GM19455 (cell line): ENCODE measurements around the gene ASTN2.

ENCODE experiments used
- ATAC-seq: cut with Tn5 transposase; IDR thresholded peaks from one replicate; pipeline ENCODE4 v1.9.1; 2021; ENCODE audit not compliant: unreplicated experiment

Gene ASTN2

DNA sequence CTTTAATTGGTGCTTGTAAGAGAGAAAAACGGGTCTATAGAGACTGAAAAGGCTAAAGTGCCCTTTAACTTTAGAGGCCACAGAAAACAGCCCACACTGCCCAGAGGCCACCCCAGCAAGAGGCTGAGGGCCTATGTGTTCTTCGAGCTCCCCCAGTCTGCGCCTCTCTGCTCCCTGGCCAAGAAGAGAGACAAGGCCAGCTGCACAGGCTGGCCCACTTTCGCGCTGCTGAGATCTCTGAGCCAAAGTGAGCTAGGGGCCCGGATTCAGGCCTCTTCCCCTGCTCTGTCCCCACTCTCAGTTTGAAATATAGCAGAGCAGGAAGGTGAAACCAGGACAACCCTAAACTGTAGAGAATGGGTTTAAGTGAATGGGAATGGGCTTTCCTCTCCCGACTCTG is 859.7 kb downstream of the ASTN2 start:
- ATAC-seq, result no peak

DNA sequence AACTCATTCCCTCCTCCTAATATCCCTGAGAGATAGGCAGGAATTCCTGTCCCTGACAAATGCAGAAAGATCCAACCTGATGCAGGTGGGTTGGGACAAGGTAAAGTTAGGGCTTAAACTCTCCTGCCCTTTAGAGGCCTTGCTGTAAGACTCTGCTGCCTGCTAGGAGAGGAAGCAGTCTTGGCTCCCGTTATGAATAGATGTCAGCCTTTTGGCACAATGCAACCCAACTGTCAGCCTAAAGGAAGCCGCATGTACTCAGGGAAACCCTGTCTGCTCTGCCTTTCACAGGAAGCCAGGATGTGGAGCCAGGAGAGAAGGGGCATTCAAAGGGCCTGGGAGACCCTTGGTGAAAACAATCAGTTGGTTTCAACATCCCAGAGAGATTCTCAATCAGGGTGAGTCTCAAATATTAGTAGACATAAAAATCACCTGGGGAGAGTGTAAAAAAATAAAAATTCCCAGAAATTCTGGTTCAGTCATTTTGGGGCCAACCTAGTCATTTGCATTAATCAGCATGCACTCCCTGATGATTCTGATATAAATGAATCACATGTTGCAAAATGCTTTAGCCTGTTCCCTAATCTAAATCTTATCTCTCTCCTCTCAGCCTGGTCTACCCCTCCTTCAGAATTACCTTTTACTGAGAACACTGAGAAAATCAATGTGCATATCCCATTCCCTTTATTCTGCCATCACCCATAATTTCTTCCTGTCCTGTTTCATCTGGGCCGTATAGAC is 864.0 kb downstream of the ASTN2 start:
- ATAC-seq, result no peak

DNA sequence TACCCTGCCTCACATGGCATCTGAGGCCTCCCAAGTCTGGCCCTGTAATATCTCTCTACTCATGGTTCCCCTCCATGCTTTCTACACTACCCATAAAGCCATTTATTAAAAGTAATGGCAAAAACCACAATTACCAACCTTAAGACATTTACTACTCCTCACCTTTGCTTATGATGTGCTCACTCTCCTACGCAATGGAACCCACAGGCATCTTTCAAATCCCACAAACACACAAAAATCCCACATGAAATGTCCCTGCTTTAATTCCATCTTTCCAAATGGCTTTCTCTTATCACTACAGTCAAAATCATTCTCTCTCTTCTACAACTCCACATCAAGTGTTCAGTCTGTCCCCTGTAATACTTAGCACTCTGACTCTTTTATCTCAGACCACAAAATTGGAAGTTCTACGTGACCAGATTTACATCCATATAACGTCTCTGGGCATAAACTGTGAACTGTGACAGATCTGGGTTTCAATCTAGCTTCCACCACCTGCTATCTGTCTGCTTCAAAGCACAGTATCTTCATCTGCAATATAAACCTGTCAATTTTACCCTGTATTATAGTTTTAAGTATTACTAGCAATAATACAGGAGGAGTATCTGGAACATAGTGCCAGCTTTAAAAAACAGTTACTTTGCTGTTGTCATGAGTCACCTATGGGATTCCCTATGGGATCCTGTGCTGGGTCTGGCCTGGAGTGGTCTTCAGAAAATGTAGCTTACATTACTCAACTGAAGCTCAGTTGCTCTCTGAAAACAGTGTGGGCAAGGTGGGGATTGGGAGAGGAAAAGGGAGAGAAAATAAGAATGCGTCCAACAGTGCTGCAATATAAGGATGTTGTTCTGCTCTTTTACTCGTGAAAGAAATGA is 864.8 kb downstream of the ASTN2 start:
- no peak for ATAC-seq

DNA sequence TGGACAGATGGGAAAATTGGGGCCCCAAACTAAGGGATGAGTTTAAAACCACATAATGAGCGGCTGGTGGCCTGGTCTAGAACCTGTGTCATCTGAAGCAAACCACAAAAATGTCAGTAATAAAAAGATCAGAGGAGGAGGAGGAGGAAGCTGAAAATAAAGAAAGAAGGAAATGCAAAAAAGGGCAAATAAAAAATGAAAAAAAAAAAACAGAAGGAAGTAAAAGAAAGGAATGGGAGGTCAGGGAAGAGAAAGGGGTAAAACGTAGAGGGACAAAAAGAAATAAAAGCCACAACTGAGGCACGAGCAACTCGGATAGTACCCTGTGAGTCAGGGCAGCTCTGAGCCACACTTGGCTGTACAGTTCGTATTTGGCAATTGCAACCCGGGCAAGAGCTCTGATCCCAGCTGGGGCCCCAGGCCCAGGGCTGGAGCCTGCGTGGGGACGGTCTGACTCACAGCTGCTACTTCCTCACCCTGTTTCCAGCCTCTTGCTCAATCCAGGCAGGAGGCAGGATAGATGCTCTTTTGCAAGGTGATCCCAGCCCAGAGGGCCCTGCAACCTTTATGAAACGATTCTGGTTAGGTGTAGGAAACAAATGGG is 865.7 kb downstream of the ASTN2 start:
- no peak for ATAC-seq

DNA sequence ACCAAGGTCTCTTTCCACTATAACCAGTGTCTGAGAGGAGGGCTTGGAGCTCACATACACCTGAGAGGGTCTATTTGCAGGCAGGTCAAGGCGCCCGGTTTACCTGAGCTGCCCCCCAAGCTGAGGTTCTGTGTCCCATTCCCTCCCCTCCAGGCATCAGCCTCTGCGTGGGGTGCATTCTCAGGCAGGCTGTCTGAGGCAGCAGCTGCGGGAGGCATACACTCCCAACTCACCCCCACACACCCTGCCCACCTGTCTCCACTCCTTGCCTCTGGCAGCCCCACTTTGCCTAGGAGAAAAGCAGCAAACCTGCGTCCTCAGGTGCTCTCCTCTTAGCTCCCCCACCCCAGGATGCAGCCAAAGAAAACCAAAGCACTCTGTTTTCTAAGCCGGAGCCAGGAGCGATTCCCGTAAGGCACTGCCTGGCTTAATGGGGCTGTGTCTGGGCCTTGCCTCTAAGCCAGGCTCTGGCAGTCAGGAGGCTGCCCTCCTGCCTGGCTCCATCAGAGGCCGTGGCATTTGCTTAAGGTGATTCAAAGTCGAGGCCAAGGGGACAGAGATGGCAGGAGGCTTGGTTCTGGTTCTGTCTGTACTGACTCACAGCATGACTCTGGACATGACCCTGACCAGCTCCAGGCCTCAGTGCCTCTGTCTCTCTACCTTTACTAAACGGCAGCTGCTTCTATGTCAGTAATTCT is 867.0 kb downstream of the ASTN2 start:
- ATAC-seq, result no peak

DNA sequence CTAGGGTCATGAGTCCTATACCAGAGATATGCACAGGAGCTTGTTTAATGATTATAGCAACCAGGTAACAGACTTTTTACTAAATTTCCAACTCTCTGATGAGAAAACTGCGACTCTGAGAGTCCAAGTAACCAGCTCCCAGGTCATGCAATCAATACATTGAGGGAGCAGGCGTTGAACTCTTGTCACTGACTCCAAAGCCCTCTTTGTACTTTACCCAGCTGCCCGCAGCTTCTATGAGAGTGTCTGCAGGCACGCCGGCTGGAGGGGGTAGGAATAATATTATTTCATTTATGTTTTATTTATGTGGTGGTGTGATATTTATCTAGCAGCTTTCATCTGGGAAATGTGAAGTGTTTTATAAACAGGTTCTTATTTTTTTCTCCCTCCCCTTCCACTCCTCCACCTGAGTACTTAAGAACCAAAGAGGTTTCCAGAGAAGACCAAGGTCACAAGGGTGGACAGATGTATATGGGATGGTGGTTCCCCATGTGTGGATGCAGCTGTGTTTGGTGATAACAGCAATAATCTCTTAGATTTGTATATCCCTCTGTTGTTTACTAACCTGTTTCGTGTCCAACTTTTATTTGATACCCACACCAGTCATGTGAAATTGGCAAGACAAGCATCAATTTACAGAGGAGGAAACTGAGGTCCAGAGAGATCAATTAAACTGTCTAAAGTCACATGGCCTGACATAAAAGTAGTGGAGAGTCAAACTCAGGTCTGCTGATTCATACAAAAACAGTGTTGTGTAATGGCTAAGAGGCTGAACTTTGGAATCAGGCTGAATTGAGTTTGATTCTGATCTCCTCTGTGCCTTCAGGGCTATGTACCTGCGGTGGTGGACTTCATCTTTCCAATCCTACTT is 867.9 kb downstream of the ASTN2 start:
- ATAC-seq, result no peak

DNA sequence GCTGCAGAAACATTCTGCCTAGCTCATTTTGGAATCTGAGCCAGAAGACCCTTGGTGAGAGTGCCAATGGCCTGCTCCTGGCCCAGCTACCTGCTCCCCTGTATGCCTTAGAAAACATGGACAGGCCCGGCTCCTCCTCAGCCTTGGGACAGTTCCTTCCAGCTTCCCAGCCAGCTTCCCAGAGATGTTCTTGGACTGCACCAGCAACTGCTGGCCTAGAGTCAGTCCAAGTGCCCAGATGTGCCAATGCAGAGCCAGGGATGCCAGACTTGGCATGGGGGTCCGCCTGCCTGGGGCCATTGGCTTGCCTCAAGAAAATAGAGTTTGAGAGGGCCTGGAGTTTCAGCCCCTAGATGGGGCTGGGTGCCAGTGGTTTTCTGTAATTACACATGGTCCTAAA is 870.0 kb downstream of the ASTN2 start:
- no peak for ATAC-seq

DNA sequence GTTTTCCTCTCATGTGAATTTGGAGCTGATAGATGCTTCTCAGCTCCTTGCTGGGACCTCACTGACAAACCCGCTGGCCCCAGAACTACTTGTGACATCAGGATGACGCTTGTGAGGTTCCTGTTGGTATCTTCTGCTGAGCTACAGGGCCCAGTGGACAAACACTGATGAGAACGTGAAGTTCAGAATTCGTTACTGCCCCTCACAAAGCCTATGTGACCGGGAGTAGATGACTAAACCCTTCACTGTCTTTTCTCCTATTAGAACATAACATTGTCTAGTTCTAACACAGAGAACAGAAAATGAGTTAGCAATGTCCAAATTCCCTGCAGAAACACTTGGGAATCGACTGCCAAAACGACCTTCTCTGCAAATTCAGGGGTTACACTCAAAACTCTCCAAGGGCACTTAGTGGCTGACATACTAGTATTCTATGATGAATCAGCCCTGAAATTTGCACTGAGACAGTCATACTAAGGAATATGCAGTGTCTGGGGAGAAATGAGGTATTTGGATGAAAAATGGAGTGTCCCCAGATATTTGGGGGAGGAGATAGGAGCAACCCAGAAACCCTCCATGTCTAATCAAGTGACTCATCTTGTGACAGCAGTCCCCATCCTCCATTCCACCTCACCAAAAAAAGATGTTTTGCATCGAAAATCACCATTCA is 871.0 kb downstream of the ASTN2 start:
- no peak for ATAC-seq

DNA sequence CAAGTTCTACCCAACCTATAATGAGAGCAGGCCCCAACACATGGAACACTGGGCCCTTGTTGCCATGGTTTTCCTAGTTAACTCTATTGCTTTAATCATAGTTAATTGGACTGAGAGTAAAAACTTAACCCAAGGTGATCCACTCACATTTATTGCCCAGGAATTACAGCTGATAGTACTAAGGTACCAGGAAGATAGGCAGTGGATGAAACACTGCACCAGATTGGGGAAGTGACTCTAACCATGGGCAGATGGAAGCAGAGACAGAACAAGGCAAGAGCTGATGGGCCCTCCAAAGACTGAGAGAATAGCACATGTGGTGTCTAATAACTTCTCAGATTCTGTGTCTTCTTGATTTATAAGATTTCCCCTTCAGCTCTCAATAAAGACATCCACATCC is 873.5 kb downstream of the ASTN2 start:
- ATAC-seq, result no peak

DNA sequence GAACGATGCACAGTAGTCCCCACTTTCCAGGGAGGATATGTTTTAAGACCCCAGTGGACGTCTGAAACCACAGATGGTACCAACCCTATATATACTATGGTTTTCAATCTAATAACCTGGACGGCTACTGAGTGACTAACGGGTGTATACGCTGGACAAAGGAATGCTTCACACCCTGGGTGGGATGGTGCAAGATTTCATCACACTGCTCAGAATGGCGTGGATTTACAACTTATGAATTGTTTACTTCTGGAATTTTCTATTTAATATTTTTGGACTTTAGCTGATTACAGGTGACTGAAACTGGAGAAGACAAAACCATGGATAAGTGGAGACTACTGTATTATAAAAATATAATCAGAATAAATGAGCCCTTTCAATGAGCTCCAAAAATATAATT is 875.3 kb downstream of the ASTN2 start:
- no peak for ATAC-seq

DNA sequence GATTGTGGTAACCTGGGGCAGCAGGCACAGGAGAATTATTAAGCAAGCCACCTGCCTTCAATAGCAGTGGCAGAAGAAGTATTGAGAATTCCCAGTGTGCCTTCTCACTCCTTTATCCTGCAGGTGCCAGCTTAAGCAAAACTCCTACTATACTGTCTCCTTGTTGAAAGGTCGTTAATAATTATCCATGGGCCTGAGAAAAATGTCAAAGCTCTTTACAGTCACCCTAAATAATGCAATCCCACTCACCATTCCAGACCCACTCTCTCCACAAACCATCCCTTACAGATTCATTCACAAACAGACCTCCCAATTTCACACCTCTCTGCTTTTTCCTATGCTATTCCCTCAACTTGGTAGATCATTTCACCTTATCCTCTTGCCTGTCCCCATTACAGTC is 889.2 kb downstream of the ASTN2 start:
- ATAC-seq, result no peak

DNA sequence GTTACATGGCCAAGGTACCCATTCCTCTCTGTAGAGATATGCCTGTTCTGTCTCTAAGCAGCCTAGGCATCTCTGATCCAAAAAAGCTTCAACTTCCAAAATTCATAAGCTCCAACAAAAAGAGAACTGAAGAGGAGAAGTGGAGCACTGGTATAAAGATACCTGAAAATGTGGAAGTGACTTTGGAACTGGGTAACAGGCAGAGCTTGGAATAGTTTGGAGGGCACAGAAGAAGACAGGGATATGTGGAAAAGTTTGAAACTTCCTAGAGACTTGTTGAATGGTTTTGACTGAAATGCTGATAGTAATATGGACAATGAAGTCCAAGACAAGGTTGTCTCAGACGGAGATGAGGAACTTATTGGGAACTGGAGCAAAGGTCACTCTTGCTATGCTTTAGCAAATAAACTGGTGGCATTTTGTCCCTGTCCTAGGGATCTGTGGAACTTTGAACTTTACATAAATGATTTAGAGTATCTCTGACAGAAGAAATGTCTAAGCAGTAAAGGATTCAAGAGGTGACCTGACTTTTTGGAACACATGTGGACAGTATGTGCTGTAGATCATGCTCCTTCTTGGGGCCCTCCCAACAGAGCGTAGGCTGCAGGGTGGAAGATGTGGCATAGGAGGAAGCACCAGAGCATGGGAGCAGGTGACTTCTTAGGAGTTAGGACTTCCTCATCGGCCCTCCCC is 889.9 kb downstream of the ASTN2 start:
- no peak for ATAC-seq

DNA sequence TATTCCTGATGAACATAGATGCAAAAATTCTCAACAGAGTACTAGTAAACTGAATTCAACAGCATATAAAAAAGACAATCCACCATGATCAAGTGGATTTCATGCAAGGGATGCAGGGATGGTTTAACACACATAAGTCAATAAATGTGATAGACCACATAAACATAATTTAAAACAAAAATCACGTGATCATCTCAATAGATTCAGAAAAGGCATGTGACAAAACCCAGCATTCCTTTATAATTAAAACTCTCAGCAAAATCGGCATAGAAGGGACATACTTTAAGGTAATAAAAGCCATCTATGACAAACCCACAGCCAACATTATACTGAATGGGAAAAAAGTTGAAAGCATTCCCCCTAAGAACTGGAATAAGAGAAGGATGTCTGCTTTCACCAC is 894.6 kb downstream of the ASTN2 start:
- no peak for ATAC-seq

DNA sequence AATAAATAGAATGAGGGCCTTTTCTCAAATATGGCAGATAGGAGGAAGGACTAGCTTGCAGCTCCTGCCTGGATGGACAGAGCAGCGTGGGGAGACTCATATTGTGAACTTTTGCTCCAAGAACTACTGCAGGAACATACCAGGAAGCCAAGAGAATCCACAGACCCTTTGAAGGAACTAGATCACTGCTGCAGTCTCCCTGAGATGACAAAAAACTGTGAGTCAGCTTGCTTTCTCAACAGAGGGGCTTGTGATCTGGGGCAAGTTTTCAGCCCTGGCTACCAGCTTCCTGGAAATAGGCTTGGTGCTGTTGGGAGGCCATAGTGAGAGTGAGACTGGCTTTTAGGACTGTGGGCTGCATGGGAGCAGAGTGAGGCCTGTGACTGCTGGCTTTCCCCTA is 898.4 kb downstream of the ASTN2 start:
- ATAC-seq, result no peak

DNA sequence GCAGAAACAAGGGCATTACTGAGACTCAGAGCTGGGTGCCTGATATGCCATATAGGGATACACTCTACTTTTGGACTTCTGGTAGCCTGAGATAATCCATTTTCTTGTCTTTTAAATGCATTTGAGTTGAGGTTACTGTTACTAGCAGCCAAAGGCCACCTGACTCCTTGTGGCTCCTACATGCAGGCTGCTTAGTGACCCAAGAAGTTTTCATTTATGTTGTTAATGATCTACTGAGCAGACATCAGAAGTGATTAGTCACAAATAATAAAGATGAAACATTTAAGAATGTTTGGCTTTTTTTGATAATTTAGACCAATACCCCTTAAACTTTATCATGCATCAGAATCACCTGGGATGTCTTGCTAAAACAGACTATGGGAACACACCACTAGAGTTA is 899.3 kb downstream of the ASTN2 start:
- no peak for ATAC-seq

DNA sequence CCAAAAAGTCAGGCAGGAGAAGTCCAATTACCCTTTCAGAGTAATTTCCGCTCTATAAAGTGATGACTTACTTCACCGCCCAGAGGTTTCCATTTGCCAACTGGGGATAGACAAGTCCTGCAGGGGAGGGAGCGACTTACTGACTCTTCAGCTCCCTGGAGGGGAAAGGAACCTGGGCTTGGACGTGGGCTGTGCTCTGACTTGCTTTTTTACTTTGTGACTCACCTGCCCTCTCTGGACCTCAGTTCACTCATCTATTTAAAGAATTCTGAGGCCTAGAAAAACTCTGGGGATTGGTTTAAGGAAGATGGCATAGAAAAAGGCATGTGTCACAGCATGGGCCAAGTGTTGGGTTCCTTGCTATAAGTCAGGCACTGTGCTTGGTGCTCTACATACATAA is 908.2 kb downstream of the ASTN2 start:
- no peak for ATAC-seq

DNA sequence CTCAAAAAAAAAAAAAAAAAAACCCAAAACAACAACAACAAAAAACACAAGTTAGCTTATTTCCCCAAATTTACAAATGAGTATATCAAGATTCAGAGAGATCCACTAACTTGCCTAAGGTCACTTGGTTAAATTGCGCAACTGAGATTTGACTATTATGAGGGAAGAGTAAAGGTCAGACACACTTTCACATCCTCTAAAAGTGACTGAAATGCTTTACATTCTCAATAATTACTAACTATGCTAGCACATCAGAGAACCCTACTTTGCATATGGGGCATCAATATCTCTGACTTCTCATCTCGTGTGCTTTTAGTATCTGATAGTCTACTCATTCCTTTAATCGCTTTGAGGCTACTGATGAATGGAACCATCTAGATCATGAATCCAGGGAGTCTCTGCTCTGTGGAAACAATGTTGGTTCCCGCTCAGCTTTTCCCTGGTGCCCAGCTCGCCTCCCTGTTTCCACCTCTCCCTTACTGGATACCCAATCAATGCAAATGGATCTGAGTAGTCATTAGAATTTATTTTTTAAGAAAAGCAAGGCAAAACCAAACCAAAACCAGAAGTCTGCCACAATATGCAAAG is 909.9 kb downstream of the ASTN2 start:
- peak; percentile 90 for ATAC-seq

DNA sequence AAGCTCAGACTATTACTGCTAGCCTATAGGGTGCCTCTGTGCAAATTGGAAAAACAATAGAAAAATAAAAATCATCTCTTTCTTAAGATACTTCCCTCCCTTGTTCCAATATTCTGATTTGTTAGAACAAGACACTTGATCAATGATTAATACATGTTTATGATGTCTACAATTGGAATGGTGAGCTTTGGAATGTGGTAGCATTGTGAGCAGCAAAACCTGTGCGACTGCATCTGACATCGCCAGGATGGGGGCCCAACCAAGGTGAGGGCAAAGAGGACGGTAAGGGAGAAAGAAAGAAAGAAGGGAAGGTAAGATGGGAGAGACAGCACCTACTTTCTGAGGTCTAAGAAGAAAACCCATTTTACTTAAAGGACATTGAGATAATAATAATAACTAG is 910.8 kb downstream of the ASTN2 start:
- no peak for ATAC-seq

DNA sequence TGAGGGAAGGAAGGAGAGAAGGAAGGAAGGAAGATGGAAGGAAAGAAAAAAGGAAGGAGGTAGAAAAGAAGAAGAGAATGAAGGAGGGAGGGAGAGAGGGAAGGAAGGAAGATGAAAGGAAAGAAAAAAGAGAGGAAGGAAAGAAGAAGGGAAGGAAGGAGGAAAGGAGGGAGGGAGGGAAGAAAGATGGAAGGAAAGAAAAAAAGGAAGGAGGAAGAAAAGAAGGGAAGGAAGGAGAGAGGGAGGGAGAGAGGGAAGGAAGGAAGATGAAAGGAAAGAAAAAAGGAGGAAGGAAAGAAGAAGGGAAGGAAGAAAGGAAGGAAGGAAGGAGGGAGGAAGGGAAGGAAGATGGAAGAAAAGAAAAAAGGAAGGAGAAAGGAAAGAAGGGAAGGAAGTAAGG is 912.1 kb downstream of the ASTN2 start:
- ATAC-seq, result no peak
